GM23338 (cell line): ENCODE results near the gene CNTNAP5. TPM values are rescaled to one million over a fixed set of nuclear protein-coding genes. Genes with fewer than 3 reads are reported as not detected.

Experiments
- ATAC-seq: fragments of 200-7000 bp; cut with Tn5 transposase; 3 replicates; pipeline ENCODE4 v1.9.1; 2020
- DNase-seq: peaks from one replicate; pipeline ENCODE4 v3.0.0-alpha.2; 2015; ENCODE audit warnings: low spot score
- H2AFZ ChIP-seq: fragments of 200-600 bp; sonication (generic); 2 replicates; pipeline ENCODE4 v1.8.0; 2016; ENCODE audit warnings: antibody characterized with exemption, mild to moderate bottlenecking, moderate library complexity
- H3F3A ChIP-seq: fragments of 200-600 bp; sonication (generic); replicated peaks from 2 replicates; pipeline ENCODE4 v1.8.0; 2017; ENCODE audit warnings: antibody characterized with exemption, mixed run types, low read depth
- H3K27ac ChIP-seq: fragments of 200-600 bp; sonication (generic); 2 replicates; pipeline ENCODE4 v1.6.1; 2016; ENCODE audit warnings: low read depth
- H3K27me3 ChIP-seq: fragments of 200-600 bp; sonication (generic); 2 replicates; pipeline ENCODE4 v1.8.0; 2016; ENCODE audit warnings: mild to moderate bottlenecking, mixed run types, moderate library complexity; ENCODE audit not compliant: insufficient read depth
- H3K36me3 ChIP-seq: fragments of 200-600 bp; sonication (generic); 2 replicates; pipeline ENCODE4 v1.8.0; 2016; ENCODE audit warnings: mild to moderate bottlenecking; ENCODE audit not compliant: insufficient read depth
- H3K4me1 ChIP-seq: fragments of 200-600 bp; sonication (generic); 2 replicates; pipeline ENCODE4 v1.8.0; 2016; ENCODE audit warnings: mild to moderate bottlenecking, moderate library complexity; ENCODE audit not compliant: insufficient read depth
- H3K4me2 ChIP-seq: fragments of 200-600 bp; sonication (generic); 2 replicates; pipeline ENCODE4 v1.7.1; 2017; ENCODE audit warnings: mixed run types
- H3K4me3 ChIP-seq: fragments of 200-600 bp; sonication (generic); 2 replicates; pipeline ENCODE4 v1.6.1; 2016; ENCODE audit warnings: mixed run types
- H3K79me2 ChIP-seq: fragments of 200-600 bp; sonication (generic); replicated peaks from 2 replicates; pipeline ENCODE4 v1.8.0; 2017; ENCODE audit warnings: mild to moderate bottlenecking; ENCODE audit not compliant: insufficient read depth
- H3K9me2 ChIP-seq: fragments of 200-600 bp; sonication (generic); 2 replicates; pipeline ENCODE4 v1.8.0; 2017; ENCODE audit not compliant: insufficient read depth
- H4K20me1 ChIP-seq: fragments of 200-600 bp; sonication (generic); replicated peaks from 2 replicates; pipeline ENCODE4 v1.8.0; 2017; ENCODE audit warnings: mild to moderate bottlenecking; ENCODE audit not compliant: insufficient read depth
- H3K27ac Mint-ChIP-seq: 2 replicates; pipeline ENCODE4 v1.8.0; 2020; ENCODE audit warnings: inconsistent platforms, mild to moderate bottlenecking, moderate library complexity, mixed read lengths
- H3K27me3 Mint-ChIP-seq: 3 replicates; pipeline ENCODE4 v1.8.0; 2022; ENCODE audit warnings: low read depth, mild to moderate bottlenecking, moderate library complexity, mixed read lengths, inconsistent platforms; ENCODE audit not compliant: insufficient read depth, poor library complexity
- H3K36me3 Mint-ChIP-seq: 3 replicates; pipeline ENCODE4 v1.8.0; 2021; ENCODE audit warnings: low read depth, mild to moderate bottlenecking, inconsistent platforms, moderate library complexity, mixed read lengths
- H3K4me1 Mint-ChIP-seq: 3 replicates; pipeline ENCODE4 v1.8.0; 2020; ENCODE audit warnings: mild to moderate bottlenecking, inconsistent platforms, mixed read lengths
- H3K4me3 Mint-ChIP-seq: 3 replicates; pipeline ENCODE4 v1.8.0; 2021; ENCODE audit warnings: moderate library complexity, mild to moderate bottlenecking, inconsistent platforms, mixed read lengths
- H3K9me3 Mint-ChIP-seq: 3 replicates; pipeline ENCODE4 v1.8.0; 2020; ENCODE audit warnings: moderate library complexity, mild to moderate bottlenecking, inconsistent platforms, mixed read lengths
- CREB1 ChIP-seq: fragments of 250-450 bp; sonication (Bioruptor Pico); IDR thresholded peaks from 2 replicates; pipeline ENCODE4 v1.5.0; 2020; ENCODE audit warnings: low read depth, mild to moderate bottlenecking, moderate library complexity
- CTCF ChIP-seq, 2 experiments: fragments of 200-600 bp in 1 of 2; sonication (generic) in 1 of 2; conservative IDR thresholded peaks; 2 replicates each; pipeline versions ENCODE4 v1.5.1 to v1.6.1; 2016 to 2017; ENCODE audit warnings: antibody characterized with exemption in 2 of 2, low read depth in 2 of 2, mild to moderate bottlenecking in 2 of 2, moderate library complexity in 1 of 2
- ETS1 ChIP-seq: IDR thresholded peaks from 2 replicates; pipeline ENCODE4 v1.6.1; 2016; ENCODE audit warnings: antibody characterized with exemption
- EZH2 ChIP-seq: fragments of 200-600 bp; sonication (generic); IDR thresholded peaks from one replicate; pipeline ENCODE4 v1.8.0; 2017; ENCODE audit warnings: antibody characterized with exemption, mild to moderate bottlenecking, low read depth; ENCODE audit not compliant: unreplicated experiment
- EZH2phosphoT487 ChIP-seq: fragments of 200-600 bp; sonication (generic); IDR thresholded peaks from one replicate; pipeline ENCODE4 v1.8.1; 2018; ENCODE audit warnings: antibody characterized with exemption; ENCODE audit not compliant: unreplicated experiment
- JUNB ChIP-seq: IDR thresholded peaks from one replicate; pipeline ENCODE4 v1.6.1; 2016; ENCODE audit warnings: antibody characterized with exemption; ENCODE audit not compliant: unreplicated experiment
- NANOG ChIP-seq: IDR thresholded peaks from 2 replicates; pipeline ENCODE4 v1.6.1; 2016; ENCODE audit warnings: antibody characterized with exemption, borderline replicate concordance
- POLR2AphosphoS5 ChIP-seq: IDR thresholded peaks from 2 replicates; pipeline ENCODE4 v1.6.1; 2016; ENCODE audit warnings: antibody characterized with exemption, low read depth
- REST ChIP-seq: IDR thresholded peaks from one replicate; pipeline ENCODE4 v1.6.1; 2018; ENCODE audit warnings: antibody characterized with exemption; ENCODE audit not compliant: unreplicated experiment
- STAT1 ChIP-seq: IDR thresholded peaks from one replicate; pipeline ENCODE4 v1.6.1; 2016; ENCODE audit warnings: antibody characterized with exemption; ENCODE audit not compliant: unreplicated experiment
- ZNF114 ChIP-seq: fragments of 250-450 bp; sonication (Bioruptor Pico); IDR thresholded peaks from 2 replicates; pipeline ENCODE4 v1.5.0; 2020; ENCODE audit warnings: mild to moderate bottlenecking, moderate library complexity
- ZNF331 ChIP-seq: fragments of 250-450 bp; sonication (Bioruptor Pico); IDR thresholded peaks from 2 replicates; pipeline ENCODE4 v1.5.0; 2020; ENCODE audit warnings: low read depth, mild to moderate bottlenecking, moderate library complexity
- ZNF462 ChIP-seq: fragments of 250-450 bp; sonication (Bioruptor Pico); IDR thresholded peaks from 2 replicates; pipeline ENCODE4 v1.5.0; 2020; ENCODE audit warnings: mild to moderate bottlenecking, moderate library complexity
- polyA plus RNA-seq: library from polyadenylated mRNA; unstranded; fragments of >200 nt; fragmentation: Nextera tagmentation; extraction: Ambion mirVana; gene quantifications from 2 replicates; pipeline ENCODE4 v1.2.1, GENCODE V29; 2016
- total RNA-seq: library from RNA; depleted of rRNA; stranded (reverse); fragments of >200 nt; shearing (Covaris generic); gene quantifications from 2 replicates; pipeline ENCODE4 v1.2.3, GENCODE V29; 2014

The CNTNAP5 gene
- total and polyA plus RNA-seq, 2 experiments from 2014 or later, result 0.49 to 0.50 TPM

GRCh38 chr2:124683536-124684428 lies 658.7 kb downstream of the CNTNAP5 start:
- Histone ChIP-seq H3F3A (no peaks in the 10 kb centered on the region), H2AFZ (no peak overlapping the region), H3K79me2 (no peaks in the 10 kb centered on the region), H3K4me1 (no peaks in the 10 kb centered on the region), H3K36me3 (no peaks in the 10 kb centered on the region), H3K27me3 (no peaks in the 10 kb centered on the region), H3K4me2 (no peak overlapping the region), H3K27ac (no peak overlapping the region), H3K9me2 (peaks cover 12% of the 10 kb centered on the region), H4K20me1 (no peaks in the 10 kb centered on the region), H3K4me3 (no peak overlapping the region)
- H3K27ac Mint-ChIP-seq, result no peak overlapping the region
- no peak overlapping the region for H3K4me3 Mint-ChIP-seq
- ATAC-seq (no peak), DNase-seq (no peak)
- H3K36me3 Mint-ChIP-seq, result 0 out of 3 replicates have a peak, but pooled peaks cover 3% of the 10 kb centered on the region
- H3K9me3 Mint-ChIP-seq, result peaks cover 5% of the 10 kb centered on the region; the same call in 2 of the 3 replicates
- no peaks in the 10 kb centered on the region for H3K27me3 Mint-ChIP-seq
- H3K4me1 Mint-ChIP-seq, result no peaks in the 10 kb centered on the region
- TF ChIP-seq CTCF (conservative IDR thresholded peaks at IDR 0.05; ENCODE audit: low read depth in 2 of 2) (no peak), STAT1 (no peak), CREB1 (CRISPR knock-in tag) (no peak), EZH2 (no peak), JUNB (no peak), ETS1 (no peak), ZNF114 (CRISPR knock-in tag) (no peak), NANOG (no peak), POLR2AphosphoS5 (no peak), ZNF331 (CRISPR knock-in tag) (no peak), REST (no peak), ZNF462 (CRISPR knock-in tag) (no peak), EZH2phosphoT487 (no peak)
